Panc1 (cell line): ENCODE results near the gene ABCC3.

Source experiments
- POLR2AphosphoS5 ChIP-seq: IDR thresholded peaks from 2 replicates; pipeline ENCODE4 v1.6.1; 2012; ENCODE audit warnings: mild to moderate bottlenecking, low read depth, low read length, moderate library complexity
- SIN3A ChIP-seq: IDR thresholded peaks from 2 replicates; pipeline ENCODE4 v1.6.1; 2012; ENCODE audit warnings: low read depth, mild to moderate bottlenecking, low read length, moderate library complexity, borderline replicate concordance; ENCODE audit not compliant: insufficient read depth
- TCF7L2 ChIP-seq: IDR thresholded peaks from 2 replicates; pipeline ENCODE4 v1.6.1; 2011; ENCODE audit warnings: mild to moderate bottlenecking, low read depth, low read length, inconsistent platforms
- TF ChIP-seq, protein P1 (sequence below): fragments of 450-650 bp; IDR thresholded peaks from 2 replicates; pipeline ENCODE4 v1.5.1; 2017; ENCODE audit warnings: mild to moderate bottlenecking
- TF ChIP-seq, protein P2 (sequence below), 2 experiments: IDR thresholded peaks; 2 replicates each; pipeline ENCODE4 v1.6.1; 2011 to 2012; ENCODE audit warnings: low read depth in 2 of 2, control low read depth in 1 of 2, low read length in 1 of 2, mild to moderate bottlenecking in 1 of 2, moderate library complexity in 1 of 2; ENCODE audit not compliant: insufficient read depth in 1 of 2

DNA sequence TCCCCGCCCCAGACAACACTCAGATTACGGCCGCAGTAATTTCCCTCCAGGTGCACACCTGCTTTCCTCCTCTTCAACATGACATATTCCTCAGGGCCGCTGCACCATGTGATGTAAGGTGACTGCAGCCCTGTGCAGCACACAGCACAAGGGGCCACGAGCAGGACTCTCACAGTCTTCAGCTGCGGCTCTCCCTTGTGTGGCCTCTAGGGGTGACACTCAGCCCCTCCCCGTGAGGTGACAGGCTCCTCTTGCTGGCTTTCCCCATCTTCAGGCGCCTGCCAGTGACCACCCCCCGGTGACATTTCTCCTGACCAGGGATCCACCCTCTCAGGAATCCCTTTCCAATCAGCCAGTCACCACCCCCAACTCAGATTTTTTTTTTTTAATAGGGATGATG, 31.3 kb upstream of the ABCC3 start:
- TF ChIP-seq, protein P1, sequence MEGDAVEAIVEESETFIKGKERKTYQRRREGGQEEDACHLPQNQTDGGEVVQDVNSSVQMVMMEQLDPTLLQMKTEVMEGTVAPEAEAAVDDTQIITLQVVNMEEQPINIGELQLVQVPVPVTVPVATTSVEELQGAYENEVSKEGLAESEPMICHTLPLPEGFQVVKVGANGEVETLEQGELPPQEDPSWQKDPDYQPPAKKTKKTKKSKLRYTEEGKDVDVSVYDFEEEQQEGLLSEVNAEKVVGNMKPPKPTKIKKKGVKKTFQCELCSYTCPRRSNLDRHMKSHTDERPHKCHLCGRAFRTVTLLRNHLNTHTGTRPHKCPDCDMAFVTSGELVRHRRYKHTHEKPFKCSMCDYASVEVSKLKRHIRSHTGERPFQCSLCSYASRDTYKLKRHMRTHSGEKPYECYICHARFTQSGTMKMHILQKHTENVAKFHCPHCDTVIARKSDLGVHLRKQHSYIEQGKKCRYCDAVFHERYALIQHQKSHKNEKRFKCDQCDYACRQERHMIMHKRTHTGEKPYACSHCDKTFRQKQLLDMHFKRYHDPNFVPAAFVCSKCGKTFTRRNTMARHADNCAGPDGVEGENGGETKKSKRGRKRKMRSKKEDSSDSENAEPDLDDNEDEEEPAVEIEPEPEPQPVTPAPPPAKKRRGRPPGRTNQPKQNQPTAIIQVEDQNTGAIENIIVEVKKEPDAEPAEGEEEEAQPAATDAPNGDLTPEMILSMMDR, result no peak
- TF ChIP-seq POLR2AphosphoS5 (no peak), SIN3A (no peak), TCF7L2 (no peak)
- TF ChIP-seq, protein P2, sequence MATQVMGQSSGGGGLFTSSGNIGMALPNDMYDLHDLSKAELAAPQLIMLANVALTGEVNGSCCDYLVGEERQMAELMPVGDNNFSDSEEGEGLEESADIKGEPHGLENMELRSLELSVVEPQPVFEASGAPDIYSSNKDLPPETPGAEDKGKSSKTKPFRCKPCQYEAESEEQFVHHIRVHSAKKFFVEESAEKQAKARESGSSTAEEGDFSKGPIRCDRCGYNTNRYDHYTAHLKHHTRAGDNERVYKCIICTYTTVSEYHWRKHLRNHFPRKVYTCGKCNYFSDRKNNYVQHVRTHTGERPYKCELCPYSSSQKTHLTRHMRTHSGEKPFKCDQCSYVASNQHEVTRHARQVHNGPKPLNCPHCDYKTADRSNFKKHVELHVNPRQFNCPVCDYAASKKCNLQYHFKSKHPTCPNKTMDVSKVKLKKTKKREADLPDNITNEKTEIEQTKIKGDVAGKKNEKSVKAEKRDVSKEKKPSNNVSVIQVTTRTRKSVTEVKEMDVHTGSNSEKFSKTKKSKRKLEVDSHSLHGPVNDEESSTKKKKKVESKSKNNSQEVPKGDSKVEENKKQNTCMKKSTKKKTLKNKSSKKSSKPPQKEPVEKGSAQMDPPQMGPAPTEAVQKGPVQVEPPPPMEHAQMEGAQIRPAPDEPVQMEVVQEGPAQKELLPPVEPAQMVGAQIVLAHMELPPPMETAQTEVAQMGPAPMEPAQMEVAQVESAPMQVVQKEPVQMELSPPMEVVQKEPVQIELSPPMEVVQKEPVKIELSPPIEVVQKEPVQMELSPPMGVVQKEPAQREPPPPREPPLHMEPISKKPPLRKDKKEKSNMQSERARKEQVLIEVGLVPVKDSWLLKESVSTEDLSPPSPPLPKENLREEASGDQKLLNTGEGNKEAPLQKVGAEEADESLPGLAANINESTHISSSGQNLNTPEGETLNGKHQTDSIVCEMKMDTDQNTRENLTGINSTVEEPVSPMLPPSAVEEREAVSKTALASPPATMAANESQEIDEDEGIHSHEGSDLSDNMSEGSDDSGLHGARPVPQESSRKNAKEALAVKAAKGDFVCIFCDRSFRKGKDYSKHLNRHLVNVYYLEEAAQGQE (IDR thresholded peaks at IDR 0.05; ENCODE audit: insufficient read depth in 1 of 2, low read depth in 2 of 2, low read length in 1 of 2), result no peak
